GM21526 (cell line): ENCODE data around the gene OR1N2.
"Not testable (repeated sequence)": the region's sequence is repeated elsewhere in the genome, so short reads cannot be mapped to it uniquely, and the experiment has no call there.

Experiments used
- ATAC-seq: cut with Tn5 transposase; IDR thresholded peaks from one replicate; pipeline ENCODE4 v1.9.1; 2021; ENCODE audit warnings: moderate library complexity; ENCODE audit not compliant: unreplicated experiment, low FRiP score

Gene OR1N2

GRCh38 chr9:122552812-122553211 lies at the start of gene OR1N2:
OR1N2 (plus strand) TSS chr9:122553112; CDS start chr9:122553212, 100 bp downstream.
- ATAC-seq = no peak

- ATAC-seq = no peak
Measured at GRCh38 chr9:122506964-122507363, 45.9 kb upstream of the OR1N2 start.

GRCh38 chr9:122510502-122510901 lies 42.4 kb upstream of the OR1N2 start, which contains the start of gene OR1J2:
OR1J2 (plus strand) TSS chr9:122510802; CDS start chr9:122510802, 0 bp downstream.
- ATAC-seq = no peak

- no peak for ATAC-seq
Measured at GRCh38 chr9:122518226-122518625, 34.7 kb upstream of the OR1N2 start.

- no peak for ATAC-seq
Measured at GRCh38 chr9:122518841-122519240, 34.1 kb upstream of the OR1N2 start, which contains the start of gene OR1J4. OR1J4 (plus strand) TSS chr9:122519141; CDS start chr9:122519141, 0 bp downstream.

- ATAC-seq = no peak
Measured at GRCh38 chr9:122519376-122519775, 33.5 kb upstream of the OR1N2 start.

GRCh38 chr9:122526602-122527001 lies 26.3 kb upstream of the OR1N2 start:
- ATAC-seq = no peak

- ATAC-seq = no peak
Measured at GRCh38 chr9:122527193-122527592, 25.7 kb upstream of the OR1N2 start, which contains the start of gene OR1N1. OR1N1 (minus strand) TSS chr9:122527293; CDS start chr9:122527293, 0 bp downstream.

GRCh38 chr9:122531157-122531556 lies 21.8 kb upstream of the OR1N2 start:
- ATAC-seq = not testable (repeated sequence)

- no peak for ATAC-seq
Measured at GRCh38 chr9:122536134-122536533, 16.8 kb upstream of the OR1N2 start.

- not testable (repeated sequence) for ATAC-seq
Measured at GRCh38 chr9:122537066-122537465, 15.8 kb upstream of the OR1N2 start.

GRCh38 chr9:122538757-122539156 lies 14.2 kb upstream of the OR1N2 start:
- no peak for ATAC-seq

GRCh38 chr9:122546196-122546595 lies 6.7 kb upstream of the OR1N2 start:
- no peak for ATAC-seq

- ATAC-seq = no peak
Measured at GRCh38 chr9:122551371-122551770, 1.5 kb upstream of the OR1N2 start.

GRCh38 chr9:122561446-122561845 lies 8.5 kb downstream of the OR1N2 start:
- ATAC-seq = no peak

GRCh38 chr9:122562134-122562760 lies 9.3 kb downstream of the OR1N2 start:
- ATAC-seq = no peak

- ATAC-seq = no peak
Measured at GRCh38 chr9:122567901-122568300, 15.0 kb downstream of the OR1N2 start.

- ATAC-seq = no peak
Measured at GRCh38 chr9:122572456-122572855, 19.5 kb downstream of the OR1N2 start.

- no peak for ATAC-seq
Measured at GRCh38 chr9:122579874-122580273, 27.0 kb downstream of the OR1N2 start.

- ATAC-seq = no peak
Measured at GRCh38 chr9:122580360-122580759, 27.4 kb downstream of the OR1N2 start.

GRCh38 chr9:122583284-122583683 lies 30.4 kb downstream of the OR1N2 start, which contains the start of gene OR1L8:
OR1L8 (minus strand) TSS chr9:122583384; CDS start chr9:122568477, 14,907 bp downstream.
- not testable (repeated sequence) for ATAC-seq
